HG02885 (cell line): ENCODE data around the gene FADS6.

Source experiments
- ATAC-seq: cut with Tn5 transposase; IDR thresholded peaks from one replicate; pipeline ENCODE4 v1.9.1; 2021; ENCODE audit warnings: mild to moderate bottlenecking; ENCODE audit not compliant: unreplicated experiment, poor library complexity

FADS6 gene

DNA sequence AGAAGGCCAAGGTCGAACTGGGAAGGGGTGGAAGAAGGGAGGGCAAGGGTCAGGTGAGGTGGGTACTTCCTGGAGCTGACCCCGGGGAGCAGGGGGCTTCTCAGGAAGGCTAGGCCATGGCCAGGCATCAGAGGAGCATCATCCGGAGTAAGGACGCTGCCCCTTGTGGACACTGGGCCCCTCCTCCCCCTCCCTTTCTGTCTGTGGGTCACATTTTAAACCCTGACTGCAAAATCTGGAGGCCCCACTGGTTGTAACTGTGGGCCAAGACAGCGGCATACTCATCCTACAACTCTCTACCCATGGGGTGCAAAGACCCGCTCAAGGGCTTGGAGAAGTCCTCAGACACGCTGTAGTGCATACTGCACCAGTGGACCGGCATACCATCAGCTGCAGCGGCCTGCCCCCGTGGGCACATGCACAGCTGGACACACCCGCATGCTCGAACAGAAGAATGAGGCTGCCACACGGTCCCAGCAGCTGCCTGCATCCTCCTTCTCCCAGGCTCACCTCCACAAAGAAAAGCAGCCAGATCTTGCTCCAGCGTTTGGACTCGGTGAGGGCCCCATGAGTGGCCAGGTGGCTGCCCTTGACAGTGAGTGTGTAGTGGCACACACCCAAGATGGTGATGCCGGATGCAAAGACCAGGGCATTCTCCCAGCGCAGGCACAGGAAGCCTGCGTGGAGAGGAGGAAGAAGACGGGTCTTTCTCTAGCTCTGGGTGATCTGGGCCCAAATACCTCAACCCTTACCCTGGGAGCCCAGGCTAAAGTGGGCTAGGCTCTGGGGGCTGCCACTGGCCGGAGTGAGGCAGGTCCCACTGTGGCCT is 1.2 kb downstream of the FADS6 start:
- ATAC-seq, result no peak

DNA sequence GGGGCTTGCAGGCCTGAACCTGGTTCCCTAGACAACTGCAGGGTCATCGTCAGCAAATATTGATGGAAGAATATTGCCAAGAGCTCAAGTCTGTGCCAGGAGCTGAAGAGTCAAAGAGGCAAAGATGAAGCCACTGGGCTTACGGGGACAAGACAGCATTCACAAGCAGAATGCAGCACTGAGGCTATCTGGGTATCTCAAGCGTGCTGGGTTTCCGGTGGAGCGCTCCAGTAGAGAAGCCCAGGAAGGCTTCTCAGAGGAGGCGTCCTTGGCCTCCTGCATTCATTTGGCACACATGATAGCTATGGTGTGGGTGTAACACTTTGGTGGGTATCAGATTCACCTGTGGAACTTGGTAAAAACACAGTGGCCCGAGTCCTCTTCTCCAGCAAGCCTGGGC is 2.9 kb downstream of the FADS6 start:
- no peak for ATAC-seq

DNA sequence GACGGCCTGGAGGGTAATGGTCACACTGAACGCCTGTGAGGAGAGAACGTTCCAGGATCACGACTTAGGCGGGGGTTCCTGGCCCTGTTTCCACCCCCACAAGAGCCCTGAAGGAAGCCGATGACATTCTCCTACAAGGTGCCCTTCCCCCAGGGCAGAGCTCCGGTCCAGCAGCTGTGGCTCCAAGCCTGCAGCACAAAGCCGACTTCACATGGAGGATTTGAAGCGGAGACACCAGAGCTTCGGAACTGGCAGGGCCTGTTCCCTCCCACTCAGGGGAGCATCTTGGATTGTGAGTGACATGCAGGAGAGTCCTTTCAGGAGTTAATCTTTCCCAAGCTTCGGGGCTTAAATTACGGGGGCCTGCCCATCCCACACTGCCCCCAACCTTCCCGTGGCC is 5.0 kb downstream of the FADS6 start:
- no peak for ATAC-seq

DNA sequence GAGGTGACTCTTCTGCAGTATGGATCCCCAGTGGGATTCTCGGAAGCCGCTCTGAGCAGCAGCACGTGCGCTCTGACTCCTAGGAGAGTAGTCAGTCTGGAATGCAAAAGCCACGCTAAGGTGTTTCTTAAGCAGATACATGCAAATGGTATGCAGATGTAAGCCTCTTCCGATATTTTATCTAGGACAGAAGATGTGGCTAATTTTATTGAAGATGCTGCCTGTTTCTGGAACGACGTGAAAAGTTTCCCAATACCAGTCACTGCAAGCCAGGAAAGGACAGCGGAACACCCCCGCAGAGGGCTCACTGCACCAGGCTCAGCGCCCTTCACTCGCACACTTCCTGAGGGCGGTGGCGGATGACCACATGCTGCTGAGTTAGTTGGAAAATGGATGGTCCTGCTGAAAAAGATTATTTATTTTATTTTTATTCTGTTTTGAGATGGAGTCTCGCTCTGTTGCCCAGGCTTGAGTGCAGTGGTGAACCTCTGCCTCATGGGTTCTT is 10.1 kb downstream of the FADS6 start:
- no peak for ATAC-seq

GRCh38 chr17:74882517-74883240 is 10.8 kb downstream of the FADS6 start:
- no peak for ATAC-seq

GRCh38 chr17:74881073-74881472 is 12.4 kb downstream of the FADS6 start:
- ATAC-seq, result no peak

DNA sequence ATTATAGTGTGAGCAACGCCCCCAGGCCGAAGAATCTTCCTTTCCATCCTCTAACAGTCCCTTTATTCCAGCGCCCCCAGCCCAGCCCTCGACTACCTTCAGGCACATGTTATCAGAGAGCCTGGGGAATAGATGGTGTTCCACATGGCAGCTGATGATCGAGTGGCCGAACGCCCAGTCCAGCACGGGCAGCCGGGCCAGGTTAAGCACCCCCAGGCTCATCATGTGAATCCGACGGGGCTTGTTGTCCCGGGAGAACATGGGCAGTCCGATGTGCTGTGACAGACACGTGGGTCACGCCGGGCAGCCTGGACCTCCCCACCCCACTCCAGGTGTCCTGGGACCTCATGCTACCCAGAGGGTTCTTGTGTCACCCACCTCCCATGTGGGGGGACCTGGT is 14.1 kb downstream of the FADS6 start:
- no peak for ATAC-seq

DNA sequence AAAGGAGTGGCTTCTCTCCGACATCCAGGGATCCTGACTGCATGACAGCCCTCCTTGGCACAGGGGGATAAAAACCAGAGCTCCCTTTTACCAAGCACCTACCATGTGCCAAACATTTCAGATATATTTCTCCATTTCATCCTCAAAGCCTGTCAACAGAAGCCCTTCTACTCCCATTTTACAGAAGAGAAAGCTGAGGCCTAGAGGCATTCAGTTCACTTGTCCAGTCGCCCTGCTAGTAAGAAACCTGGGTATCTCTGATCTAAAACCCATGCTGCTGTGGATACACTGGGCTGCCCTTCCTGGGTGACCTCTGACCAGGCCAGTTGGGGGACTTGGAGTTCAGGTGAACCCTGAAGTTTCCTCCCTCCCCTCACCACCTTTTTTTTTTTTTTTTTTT is 14.8 kb downstream of the FADS6 start:
- no peak for ATAC-seq

GRCh38 chr17:74877592-74878548 is 15.6 kb downstream of the FADS6 start:
- ATAC-seq, result no peak

DNA sequence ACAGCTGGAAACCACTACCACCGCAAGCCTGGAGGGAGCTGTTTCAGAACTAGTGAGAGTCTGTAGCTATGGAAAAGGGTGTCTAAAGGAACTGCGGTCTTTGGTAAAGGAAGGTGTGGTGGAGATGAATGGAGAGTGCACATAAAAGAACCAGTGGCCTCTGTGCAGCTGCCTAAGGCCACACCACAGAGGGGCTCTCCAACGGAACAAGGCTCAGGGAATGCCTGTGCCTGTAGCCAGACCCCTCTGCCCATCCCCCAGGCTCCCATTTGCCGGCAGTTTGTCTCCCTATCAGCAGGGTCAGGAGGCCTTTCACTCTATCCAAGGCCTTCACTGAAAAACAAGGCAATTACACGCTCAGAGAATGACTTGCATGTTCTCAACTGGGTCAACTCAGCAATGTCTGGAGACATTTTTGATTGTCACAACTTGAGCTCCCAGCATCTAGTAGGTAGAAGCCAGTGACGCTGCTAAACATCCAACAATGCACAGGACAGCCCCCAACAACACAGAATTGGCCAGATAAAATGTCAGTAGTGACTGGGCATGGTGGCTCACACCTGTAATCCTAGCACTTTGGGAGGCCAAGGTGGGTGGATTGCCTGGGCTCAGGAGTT is 17.3 kb downstream of the FADS6 start:
- ATAC-seq, result no peak

DNA sequence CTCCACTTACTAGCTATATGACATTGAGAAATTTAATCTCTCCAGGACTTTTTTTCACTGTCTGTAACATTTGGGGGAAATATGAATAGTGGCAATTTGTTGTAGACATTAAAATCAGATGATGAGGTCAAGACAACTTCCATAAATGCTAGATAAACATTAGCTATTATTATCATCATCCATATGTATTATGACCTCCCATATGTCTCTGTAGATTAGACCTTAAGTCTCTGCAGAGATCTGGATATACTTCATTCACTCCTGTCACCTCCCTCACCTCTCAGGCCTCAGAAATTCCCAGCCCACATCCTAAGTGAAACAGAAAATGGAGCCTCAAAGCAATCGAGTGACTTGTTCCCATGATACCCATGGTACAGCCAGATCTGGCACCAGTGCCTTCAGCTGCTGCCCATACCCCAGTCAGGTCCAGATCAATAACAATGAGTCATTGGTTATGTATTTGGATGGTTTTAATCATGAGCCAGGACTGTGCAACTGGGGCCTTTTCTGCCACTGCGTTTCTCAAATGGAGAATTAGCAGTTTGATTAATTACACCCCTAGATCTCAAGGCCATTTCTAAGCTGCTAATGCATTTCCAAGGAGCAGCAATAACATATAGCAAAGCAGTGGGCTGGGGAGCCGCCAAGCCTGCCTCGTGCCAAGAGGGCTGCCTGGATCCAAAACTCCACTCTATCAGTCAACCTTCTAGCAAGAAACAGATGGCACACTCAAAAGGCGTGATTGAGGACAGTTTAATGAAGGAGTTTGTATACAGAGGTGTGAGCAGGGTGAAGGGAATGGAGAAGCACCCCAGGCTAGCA is 18.1 kb downstream of the FADS6 start:
- ATAC-seq, result no peak

GRCh38 chr17:74874615-74875037 is 18.8 kb downstream of the FADS6 start:
- ATAC-seq, result no peak

- ATAC-seq, result no peak
Observed at GRCh38 chr17:74873874-74874614, 19.4 kb downstream of the FADS6 start.

DNA sequence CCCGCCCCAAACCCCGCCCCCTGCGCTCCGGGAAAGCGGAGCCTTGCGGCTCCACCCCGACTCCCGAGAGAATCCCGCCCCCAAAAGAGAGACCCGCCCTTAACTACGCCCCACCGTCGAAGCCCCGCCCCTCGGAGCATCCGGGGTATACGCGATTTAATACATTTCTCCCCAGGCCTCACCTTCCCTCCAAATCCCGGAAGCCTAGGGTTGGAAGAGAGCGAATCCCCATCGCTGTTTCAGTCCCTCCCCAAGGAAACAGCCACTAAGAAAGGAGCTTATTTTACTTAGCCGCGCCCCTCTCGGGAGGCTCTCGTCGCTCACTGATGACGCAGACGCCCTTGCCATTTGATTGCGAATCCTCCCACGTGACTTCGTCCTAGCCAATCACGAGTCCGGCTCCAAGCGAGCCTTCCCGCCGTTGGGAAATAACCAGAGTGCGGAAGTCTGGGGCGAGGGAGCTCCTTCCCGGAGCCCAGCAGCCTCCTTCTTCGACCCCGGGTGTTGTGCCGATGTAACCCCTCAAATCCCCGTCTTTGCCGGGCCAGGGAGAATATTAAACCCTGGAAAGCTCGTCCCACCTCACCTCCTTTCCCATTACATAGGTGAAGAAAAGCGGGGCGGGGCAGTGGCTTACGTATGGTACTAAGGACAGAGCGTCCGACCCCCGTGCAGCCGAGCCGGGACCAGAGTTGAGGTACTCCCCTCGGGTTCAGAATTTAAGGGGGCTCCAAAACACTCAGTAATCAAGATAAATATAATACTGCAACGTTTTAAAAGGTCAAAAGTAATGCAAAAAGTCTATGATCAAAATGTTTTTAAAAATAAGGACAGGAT is 20.2 kb downstream of the FADS6 start:
- peak; percentile 90 for ATAC-seq

DNA sequence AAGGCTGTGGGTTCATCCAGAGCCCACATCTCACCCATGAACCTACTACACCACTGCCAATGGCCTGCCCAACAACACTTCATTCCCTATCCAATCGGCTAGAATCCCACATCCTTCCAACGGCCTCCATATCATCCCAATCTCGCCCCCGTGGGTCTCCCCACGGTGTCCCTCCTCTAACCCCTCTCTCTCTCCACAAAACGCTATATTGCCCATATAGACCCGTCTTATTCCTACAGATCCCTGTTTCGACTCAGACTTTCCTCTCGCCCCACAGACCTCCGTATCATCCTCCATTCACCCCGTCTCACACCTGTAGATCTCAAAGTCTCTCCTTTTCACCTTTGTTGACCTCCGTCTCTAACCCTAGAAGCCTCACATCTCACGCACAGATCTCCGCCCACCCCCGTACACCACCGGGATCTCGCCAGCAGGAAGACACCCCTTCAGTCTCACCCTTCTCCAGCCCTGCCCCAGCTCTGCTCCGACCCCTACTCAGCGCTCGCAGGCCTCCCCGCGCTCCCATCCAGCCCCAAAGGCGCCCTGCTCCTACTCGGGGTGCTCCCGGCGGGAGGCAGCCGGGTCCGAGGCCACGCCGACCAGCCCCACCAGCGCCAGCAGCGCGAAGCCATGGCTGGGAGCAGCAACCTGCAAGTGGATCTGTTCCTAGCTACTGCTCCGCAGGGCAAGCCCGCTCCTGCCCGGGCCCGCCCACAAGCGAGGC is 21.0 kb downstream of the FADS6 start, which contains the start of gene FDXR:
FDXR (minus strand) TSS at position 682 of the 724 bp plus-strand sequence; CDS start at position 632, 50 bp downstream.
- no peak for ATAC-seq

DNA sequence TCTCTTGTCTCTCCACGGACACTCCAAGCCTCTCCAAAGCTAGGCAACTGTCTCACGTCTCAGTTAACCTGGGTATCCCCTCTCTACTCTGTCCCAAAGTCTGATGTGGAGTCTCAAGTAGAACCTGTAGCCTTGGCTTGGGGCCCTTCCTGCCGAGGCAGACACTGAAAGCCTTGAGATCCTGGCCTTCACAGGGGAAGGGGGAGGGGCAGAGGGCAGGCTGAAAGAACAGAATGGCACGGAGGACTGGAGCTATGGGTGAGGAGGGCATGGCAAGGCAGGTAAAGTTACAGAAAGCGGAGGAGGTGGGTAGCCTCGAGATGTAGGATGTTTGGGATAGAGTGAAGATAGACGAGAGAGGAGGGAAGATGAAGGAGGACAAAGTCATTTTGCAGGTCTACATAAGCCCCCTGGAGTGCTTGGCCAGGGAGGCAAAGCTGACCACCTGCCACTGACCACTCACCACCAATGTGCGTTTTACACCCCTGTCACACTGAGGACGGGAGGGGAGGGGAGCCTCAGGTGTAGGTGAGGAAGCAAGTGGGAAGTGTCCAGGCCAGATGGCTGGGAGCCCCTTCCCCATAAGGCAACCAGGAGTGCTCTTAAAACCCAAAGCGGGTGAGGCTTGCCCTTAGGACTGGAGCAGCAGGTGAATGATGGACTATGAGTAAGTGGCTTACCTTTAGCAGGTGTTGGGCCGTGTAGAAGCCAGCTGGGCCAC is 21.9 kb downstream of the FADS6 start:
- ATAC-seq, result no peak
